Activated CD8-positive, alpha-beta memory T cell treated with anti-CD3 and anti-CD28 coated beads for 48 hours (primary cell): ENCODE data around the gene SLC25A30.
"Not testable (repeated sequence)": the region's sequence is repeated elsewhere in the genome, so short reads cannot be mapped to it uniquely, and the experiment has no call there.

Source experiments
- DNase-seq, 3 experiments: peaks; one replicate each; pipeline ENCODE4 v3.0.0-alpha.2; 2020; ENCODE audit warnings: low read depth in 2 of 3, low spot score in 2 of 3

Gene SLC25A30

DNA sequence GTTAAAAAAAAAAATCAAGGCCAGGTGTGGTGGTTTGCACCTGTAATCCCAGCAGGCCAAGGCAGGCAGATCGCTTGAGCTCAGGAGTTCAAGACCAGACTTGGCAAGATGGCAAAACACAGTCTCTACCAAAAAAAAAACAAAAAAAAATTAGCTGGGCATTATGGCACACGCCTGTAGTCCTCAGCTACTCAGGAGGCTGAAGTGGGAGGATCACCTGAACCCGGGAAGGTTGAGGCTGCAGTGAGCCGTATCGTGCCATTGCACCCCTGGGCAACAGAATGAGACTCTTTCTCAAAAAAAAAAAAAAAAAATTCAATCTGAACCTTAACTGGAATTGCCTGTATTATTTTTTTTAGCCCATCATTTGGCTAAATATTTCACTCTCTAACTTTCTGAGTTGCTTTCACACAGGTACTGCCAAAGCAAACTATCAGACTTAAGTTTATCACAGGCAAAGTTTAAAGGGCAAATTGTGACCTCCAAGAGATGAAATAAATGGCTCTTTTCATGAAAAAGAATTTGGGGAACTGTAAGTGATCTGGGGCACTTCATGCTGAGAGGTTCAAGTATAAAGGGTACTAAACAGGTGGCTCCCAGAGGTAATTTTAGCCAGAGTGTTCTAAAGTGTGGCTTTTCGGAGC is 14.7 kb upstream of the SLC25A30 start:
- no peak for DNase-seq

DNA sequence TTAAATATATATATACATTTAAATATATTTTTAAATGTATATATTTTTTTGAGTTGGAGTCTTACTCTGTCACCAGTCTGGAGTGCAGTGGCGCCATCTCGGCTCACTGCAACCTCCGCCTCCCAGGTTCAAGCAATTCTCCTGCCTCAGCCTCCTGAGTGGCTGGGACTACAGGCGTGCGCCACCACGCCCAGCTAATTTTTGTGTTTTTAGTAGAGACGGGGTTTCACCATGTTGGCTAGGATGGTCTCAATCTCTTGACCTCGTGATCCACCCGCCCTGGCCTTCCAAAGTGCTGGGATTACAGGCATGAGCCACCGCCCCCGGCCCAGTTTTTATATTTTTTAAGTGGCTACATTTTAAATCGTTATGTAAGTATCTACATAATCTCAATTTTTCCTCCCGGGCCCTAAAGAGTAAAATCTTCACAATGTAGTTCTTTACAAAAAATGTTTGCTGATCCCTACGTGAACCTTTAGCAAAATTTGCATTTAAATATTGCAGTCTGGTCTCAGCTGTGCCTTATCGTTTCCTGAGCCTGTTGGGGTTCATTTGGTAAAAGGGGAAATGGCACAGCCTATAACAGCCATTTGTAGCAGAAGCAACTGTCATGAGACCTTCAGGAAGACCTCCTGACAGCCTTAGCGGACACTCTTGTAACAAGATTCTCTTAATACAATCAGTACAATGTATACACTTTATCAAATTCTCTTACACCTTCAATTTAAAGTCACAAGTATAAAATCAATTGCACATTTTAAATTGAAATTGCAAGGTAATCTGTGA is 8.1 kb upstream of the SLC25A30 start:
- DNase-seq, result not testable (repeated sequence)

DNA sequence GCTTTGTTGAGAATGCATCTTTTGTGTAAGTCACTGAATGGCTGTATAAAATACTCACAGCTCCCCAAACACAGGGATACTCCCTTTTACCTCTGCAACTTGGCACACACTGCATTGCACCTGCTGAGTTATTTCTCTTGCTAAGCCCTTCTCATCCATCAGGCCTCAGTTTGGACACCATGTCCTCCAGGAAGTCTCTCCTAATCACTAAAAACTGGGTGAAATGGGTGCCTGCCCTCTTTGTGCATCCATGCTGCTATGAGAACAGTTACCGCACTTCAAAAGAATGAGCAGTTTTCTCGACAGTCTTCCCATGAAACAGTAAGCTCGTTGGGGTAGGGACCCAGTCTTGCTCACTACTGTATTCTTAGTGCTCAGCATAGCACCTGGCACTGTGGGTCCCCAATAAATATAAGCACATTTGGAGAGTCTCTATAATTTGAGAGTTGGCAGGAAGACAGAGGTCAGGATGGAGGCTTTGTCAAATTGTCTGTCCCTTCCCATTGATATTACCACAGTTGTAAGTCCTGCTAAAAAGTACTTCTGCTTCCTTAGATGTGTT is 4.6 kb upstream of the SLC25A30 start:
- no peak for DNase-seq

DNA sequence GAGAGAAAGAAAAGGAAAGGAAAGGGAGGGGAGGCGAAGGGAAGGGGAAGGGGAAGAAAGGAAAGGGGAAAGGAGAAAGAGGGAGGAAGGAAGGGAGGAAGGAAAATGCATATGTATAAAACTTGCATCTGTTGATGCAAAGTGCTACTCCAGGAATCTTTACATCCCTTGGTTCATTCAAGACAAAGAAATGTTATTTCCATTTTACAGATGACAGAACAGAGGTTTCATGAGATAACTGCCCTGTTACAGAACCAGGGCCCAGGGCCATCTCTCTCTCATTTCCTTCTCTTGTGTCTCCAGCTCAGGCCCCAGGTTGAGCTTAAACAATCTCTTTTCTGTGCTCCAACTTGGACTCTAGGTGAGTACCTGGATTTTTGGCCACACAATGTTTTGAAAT is 1.8 kb upstream of the SLC25A30 start:
- no peak for DNase-seq

GRCh38 chr13:45419389-45419788 is 1.2 kb upstream of the SLC25A30 start:
- not testable (repeated sequence) for DNase-seq

- no peak for DNase-seq
Observed at GRCh38 chr13:45416516-45417128, 1.6 kb downstream of the SLC25A30 start.

- no peak for DNase-seq
Observed at GRCh38 chr13:45415112-45415511, 3.1 kb downstream of the SLC25A30 start.

DNA sequence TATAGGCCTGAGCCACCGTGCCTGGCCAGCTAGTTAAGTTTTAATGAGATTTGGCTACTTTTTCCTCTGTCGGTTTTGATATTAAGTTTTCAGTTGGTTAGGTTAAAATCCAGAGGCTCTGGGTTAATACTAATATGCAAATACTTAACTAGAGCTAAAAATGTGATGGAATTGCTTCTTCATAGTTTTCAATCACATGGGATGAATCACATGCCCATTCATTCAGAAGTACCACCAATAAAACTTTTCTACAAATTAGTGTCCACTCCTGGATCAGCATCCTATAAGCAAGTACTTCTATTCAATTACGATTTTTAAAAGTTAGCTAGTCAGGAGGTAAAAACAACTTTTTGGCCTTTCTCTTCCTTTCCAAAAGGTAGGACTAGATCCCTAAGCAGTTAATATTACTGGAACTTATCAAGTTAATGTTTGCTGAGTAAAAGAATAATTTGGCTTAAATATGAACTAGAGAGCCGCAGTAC is 4.3 kb downstream of the SLC25A30 start:
- no peak for DNase-seq

DNA sequence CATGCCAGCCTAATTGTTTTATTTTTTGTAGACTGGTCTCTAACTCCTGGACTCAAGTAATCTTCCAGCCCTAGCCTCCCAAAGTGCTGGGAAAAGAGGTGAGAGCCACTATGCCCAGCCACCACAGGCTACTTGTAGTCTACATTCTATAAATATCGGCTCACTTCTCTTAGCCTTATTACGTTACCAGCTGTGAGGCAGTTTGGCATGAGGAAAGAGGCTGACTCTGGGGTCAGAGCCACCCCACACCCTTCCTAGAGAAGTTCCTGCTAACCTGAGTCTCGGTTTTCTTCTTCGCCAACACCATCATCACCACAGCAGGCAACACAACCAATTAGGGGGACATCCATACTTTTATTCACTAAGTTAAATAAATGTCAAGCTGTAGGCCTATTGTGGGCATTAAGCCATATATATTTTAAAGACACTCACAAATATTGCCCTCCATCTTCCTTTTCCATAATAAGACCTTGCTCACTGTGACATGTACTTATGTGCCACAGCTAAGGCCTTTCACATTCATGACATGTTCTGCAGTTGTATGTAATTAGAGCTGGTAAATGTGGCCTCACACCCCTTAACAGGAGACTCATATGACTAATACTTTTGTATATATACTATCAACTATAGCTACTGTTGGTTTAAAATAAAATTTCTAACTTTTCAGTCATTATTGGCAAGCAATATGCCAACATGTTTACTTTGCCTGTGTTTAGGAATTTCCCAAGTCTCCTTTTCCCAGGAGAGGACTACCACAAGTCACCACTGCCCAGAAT is 5.7 kb downstream of the SLC25A30 start:
- no peak for DNase-seq

DNA sequence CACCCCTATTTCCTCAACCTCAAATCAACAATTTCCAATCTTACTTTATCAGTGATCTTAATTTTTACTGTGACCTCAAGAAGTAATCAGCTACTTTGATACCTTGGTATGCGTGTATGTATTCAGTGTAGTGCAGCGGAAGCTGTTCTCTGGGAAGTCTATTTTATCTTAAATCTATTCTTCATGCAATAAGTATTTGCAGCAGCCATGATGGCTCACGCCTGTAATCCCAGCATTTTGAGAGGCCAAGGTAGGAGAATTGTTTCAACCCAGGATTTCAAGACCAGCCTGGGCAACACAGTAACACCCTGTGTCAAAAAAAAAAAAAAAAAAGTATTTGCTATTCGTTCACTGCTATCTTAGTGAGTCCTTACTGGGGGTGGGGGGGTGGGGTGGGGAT is 6.5 kb downstream of the SLC25A30 start:
- no peak for DNase-seq

- no peak for DNase-seq
Observed at GRCh38 chr13:45411221-45411620, 7.0 kb downstream of the SLC25A30 start.

DNA sequence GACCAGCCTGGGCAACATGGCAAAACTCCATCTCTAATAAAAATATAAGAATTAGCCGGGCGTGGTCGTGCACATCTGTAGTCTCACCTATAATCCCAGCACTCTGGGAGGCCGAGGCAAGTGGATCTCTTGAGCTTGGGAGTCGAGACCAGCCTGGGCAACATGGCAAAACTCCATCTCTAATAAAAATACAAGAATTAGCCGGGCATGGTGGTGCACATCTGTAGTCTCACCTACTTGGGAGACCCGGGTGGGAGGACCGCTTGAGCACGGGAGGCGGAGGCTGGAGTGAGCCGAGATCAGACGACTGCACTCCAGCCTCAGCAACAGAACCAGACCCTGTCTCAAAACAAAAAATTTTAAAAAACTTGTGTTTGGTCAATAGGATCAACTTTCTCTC is 7.7 kb downstream of the SLC25A30 start:
- DNase-seq, result no peak

- DNase-seq, result no peak
Observed at GRCh38 chr13:45410001-45410400, 8.2 kb downstream of the SLC25A30 start.

DNA sequence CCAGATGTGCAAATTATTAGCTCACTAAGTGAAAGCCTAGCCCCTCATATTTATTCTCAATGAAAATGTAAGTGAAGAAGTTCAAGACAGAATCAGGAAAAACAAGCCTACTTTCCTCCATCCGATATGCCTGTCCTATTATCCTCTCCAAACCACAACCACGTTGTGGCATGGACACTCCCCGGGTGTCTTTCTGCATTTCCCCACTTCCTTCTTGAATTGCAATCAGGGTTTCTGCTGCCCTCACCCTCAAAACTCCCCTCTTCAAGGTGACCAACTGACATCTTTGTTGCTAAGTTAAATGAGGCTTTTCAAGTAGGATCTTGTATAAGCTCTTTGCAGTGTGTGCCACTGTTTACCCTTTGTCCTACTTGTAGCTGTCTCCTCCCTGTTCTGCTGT is 11.8 kb downstream of the SLC25A30 start:
- no peak for DNase-seq

- no peak for DNase-seq
Observed at GRCh38 chr13:45403081-45403480, 15.1 kb downstream of the SLC25A30 start.

- DNase-seq, result no peak
Observed at GRCh38 chr13:45402641-45403040, 15.5 kb downstream of the SLC25A30 start.

DNA sequence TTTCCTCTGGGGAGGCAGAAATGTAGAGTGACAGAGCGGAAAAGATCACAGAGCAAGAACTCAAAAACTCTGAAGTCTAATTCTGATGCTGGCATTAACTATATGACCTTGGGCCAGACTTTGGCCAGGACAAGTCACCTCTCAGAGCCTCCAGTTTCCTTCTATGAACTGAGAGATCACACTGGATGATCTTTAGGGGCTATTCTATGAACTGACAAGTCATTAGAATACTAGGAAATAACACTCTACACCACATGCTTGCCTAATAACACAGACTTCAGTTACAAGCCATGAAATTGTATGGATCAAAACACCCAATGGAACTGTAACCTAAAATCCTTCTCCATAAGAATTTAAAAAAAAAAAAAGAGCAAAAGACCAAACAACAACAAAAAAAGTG is 16.9 kb downstream of the SLC25A30 start:
- DNase-seq, result no peak

- no peak for DNase-seq
Observed at GRCh38 chr13:45398877-45399276, 19.3 kb downstream of the SLC25A30 start.

GRCh38 chr13:45396533-45397095 is 21.6 kb downstream of the SLC25A30 start:
- DNase-seq, result no peak

DNA sequence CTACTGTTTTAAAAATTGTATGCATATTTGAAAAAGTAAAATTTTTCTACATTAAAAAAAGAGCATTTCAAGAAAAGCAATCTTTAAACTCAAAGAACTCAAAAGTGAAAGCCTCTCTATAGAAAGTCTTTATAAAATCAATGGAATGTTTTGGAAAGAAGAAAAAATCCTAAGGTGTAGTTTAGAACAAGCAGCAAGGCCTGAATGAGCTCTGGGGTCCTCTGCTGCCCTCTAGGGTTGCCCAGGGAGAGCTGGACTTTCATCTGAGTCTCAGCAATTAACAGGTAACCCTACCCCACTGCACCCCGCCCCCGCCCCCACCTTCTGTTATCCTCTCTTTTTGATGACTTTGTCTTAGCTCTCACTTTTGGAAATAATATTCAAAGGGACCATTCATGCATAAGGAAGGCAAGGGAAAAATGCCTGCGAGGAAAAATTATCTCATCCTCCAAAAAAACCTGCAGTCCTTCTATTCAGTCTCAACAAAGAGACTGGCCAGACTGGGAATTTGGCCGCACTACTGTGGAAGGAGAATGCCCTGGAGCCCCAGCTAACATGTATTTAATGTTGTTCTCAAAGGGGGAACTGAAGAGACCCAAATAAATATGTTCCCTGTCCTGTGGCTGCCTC is 24.1 kb downstream of the SLC25A30 start:
- no peak for DNase-seq
